HG03354 (cell line): Measurements from ENCODE around the gene ARHGAP29.
A peak's percentile ranks its signal among the peaks of the same experiment; 100 is the strongest.

Source experiments
- ATAC-seq: cut with Tn5 transposase; IDR thresholded peaks from one replicate; pipeline ENCODE4 v1.9.1; 2021; ENCODE audit warnings: mild to moderate bottlenecking; ENCODE audit not compliant: unreplicated experiment, poor library complexity, severe bottlenecking

ARHGAP29 gene

GRCh38 chr1:94265011-94265422 lies 27.6 kb upstream of the ARHGAP29 start:
- no peak for ATAC-seq

DNA sequence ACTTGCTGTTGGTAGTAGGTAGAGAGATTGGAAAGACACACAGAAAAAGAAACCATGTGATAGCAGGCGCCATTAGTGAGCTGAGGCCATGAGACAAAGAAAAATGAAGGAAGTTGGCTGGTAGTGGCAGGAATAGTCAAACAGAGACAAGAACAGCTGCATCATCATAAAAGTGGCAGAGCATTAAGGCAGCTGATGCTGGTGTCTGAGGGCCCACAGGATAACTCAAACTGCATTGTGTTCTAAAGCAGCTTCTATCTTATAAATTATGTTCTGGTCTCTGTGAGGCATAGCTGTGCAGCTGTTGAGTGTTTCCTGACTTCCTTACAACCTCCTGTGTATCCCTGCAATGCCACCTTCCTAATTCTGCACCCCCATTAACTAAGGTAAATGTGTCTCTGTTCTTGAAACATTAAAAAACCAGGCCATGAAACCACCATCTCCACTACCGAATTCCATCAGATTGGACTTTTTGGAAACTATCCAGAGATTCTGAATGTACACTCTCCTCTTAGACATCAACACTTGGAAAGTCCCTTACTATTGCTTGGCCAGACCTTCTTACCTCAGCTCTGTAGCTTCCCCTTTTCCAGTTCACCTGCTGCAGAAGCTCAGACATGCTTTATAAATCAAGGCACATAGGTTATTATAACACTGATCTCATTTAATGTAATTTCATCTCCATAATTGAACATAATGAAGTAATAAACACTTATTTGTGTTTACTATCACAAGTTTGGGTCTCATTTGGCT lies 23.4 kb upstream of the ARHGAP29 start:
- no peak for ATAC-seq

DNA sequence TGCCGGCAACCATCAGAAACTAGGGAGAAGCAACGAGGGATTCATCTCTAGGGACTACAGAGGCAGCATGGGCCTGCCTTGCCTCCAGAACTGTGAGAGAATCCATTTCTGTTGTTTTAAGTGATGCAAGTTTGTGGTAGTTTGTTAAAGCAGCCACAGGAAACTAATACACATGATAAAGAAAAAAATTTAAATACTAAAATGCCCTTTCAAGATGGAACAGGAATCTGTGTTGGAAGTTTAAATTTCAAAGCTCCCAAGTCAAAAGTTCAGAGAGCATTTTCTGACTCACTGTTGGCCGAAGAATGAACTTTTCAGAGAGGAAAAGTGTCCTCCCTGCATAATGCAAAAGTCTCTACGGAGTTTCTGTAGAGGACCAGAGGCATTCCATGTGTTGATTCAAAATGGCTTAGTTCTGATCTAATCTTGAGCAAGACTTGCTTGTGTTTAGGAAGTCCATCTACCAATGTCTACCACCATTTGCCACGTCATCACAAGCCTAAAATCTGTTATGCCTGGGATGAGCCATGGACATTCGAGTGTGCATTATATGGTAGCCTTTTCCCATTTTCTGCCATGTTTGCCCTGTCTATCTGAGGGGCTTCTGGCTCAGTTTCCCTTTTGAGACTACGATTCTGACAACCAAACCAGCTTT lies 22.4 kb upstream of the ARHGAP29 start:
- no peak for ATAC-seq

DNA sequence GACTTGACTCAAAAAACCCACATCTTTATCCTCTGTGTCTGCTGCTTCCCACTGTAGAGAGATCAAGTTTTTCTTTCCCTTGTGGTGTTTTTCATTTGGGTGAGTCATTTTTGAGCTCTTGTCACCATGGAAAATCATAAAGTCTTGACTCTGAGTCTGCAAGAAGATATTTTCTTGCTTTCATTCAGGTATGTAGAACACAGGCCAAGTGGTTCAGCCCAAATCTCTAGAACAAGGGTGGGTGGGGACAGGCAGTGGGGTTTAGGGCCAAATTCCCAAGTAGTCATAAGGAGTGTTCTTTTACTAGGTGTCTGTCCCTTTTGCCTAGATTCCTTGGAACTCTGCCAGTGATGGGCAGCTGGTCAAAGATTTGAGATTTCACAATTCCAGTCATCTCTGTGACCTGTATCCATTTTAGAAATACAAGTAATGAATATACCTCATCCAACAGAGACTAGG lies 21.5 kb upstream of the ARHGAP29 start:
- ATAC-seq: no peak

DNA sequence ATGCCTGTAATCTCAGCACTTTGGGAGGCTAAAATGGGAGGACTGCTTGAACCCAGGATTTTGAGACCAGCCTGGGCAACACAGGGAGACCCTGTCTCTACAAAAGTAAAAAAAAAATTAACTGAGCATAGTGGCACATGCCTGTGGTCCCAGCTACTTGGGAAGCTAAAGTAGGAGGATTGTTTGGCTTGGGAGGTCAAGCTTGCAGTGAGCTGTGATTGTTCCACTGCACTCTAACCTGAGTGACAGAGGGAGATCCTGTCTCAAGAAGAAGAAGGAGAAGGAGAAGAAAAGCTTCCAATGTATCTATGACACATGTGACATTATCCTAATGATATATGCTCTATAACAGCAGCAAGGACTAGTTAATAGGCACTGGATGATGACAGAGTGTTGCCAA lies 20.1 kb upstream of the ARHGAP29 start:
- no peak for ATAC-seq

GRCh38 chr1:94255476-94255875 lies 18.1 kb upstream of the ARHGAP29 start:
- no peak for ATAC-seq

GRCh38 chr1:94254073-94254810 lies 16.9 kb upstream of the ARHGAP29 start:
- no peak for ATAC-seq

- no peak for ATAC-seq
Measured at GRCh38 chr1:94253456-94254017, 16.2 kb upstream of the ARHGAP29 start.

- ATAC-seq: no peak
Measured at GRCh38 chr1:94250341-94250740, 13.0 kb upstream of the ARHGAP29 start.

DNA sequence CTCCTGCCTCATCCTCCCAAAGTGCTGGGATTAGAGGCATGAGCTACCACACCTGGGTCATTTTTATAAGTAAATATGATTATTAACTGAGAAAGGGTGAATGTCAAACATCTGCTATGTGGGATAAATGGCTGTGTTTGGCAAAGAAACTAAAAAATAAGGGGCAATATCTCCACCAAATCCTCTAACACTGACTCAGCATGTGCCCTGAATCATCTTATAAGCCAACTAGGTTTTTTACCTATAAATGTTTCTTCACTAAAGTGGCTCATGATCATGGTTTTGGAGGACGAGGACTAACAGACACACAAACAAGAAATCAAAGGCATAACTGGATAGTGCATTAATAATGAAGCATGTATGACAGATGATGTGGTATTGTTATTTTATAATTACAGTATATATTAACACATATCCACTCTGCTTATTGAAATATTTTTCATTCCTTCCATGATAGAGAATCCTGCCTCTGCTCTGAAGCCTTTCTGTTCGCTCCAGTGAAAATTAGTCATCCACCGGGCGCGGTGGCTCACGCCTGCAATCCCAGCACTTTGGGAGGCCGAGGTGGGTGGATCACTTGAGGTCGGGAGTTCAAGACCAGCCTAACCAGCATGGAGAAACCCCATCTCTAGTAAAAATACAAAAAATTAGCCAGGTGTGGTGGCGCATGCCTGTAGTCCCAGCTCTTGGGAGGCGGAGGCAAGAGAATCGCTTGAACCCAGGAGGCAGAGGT lies 11.7 kb upstream of the ARHGAP29 start:
- no peak for ATAC-seq

GRCh38 chr1:94247138-94248094 lies 10.0 kb upstream of the ARHGAP29 start:
- ATAC-seq: peak; percentile 86

DNA sequence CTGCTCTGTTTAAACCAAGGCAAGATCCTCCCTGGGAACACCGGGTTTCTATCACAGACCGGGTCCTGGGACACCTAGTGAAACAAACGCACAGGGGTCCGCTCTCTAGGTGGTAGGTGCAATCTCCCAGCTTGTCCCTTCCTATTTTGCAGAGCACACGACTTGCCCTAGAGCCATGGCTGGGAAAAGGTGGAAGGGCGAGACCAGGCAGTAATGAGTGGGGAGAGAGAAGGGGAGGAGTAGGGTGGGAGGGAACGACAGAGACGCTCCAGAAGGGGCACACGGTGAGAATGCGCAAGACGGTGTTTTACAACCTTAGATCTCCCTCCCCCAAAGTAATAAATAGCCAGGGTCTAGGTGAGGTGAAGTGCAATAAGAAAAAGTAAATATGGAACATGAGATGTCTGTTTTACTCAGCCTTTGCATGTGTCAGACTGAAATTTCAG lies 9.3 kb upstream of the ARHGAP29 start:
- no peak for ATAC-seq

DNA sequence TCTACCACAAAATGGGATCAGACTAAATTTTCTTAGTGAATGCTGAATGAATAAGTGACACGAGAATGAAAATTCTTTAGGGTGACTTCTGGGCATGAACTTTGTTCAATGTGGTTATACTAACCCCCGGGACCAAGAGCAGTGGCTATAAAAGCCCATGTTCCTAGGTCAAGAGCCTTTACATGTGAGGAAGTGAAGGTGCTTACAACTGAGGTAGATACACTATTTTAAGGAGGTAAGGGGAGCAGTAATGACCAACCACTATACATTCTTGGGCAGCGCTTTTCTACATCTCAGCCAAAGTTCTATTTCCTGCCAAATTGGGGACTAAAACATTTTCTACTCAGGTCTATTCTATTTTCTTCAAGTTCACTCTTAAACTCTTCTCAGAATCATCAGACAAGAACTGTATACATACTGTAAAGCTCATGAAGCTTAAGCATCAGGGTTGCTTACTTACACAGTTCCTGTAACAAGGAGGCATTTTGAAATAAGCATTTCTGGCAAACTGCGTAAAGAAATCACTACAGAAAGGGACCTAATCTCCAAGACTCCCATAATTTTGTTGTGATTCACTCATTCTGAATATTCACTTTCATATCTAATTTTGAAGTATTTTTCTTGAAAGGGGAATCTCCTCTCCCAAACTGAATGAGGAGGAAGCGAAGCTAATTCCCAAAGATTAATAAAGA lies 8.5 kb upstream of the ARHGAP29 start:
- no peak for ATAC-seq

DNA sequence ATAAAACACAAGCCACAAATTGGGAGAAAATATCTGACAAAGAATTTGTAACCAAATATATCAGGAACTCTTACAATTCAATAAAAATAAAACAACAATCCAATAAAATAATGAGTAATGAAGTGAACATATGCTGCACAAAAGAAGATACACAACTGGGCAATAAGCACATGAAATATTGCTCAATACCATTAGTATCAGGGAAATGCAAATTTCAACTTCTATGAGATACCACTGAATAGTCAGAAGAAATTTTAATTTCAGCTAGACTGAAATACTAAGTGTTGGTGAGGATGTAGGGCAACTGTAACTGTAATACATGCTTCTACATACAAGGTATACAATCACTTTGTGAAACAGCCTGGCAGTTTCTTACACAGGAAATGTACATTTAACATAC lies 7.4 kb upstream of the ARHGAP29 start:
- ATAC-seq: no peak

DNA sequence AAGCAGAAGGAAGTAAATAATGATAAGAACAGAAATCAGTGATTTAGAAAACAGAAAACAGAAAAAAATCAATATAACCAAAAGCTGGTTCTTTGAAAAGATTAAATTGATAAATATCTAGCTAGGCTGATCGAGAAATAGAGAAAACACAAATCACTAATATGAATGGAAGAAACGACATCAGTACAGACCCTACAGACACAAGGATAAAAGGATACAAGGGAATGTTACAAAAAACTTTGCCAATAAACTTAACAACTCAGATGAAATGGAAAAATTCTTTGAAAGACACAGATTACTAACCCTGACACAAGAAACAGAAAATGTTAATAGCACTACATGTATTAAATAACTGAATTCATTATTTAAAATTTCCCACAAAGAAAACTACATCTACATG lies 6.3 kb upstream of the ARHGAP29 start:
- no peak for ATAC-seq

- ATAC-seq: no peak
Measured at GRCh38 chr1:94240822-94241221, 3.4 kb upstream of the ARHGAP29 start.

DNA sequence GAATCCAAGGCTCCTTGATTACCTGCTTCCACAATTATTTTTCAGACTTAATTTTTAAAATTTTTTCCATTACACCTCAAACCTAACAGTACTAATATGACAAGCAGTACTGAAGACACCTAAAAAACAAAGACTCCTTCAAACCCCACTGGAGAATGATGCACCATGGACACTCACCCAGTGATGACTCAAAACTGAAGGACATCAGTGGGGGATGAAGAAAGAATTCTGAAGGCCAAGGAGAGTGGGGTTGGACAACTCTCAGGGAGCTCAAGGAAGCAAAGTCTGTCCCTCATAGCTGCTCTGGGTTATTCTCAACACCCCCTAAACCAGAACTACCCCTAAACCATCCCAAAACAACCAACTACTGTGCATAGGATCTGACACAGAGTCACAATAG lies 2.4 kb upstream of the ARHGAP29 start:
- no peak for ATAC-seq

- no peak for ATAC-seq
Measured at GRCh38 chr1:94239051-94239450, 1.7 kb upstream of the ARHGAP29 start.
